Karpas-422 (cell line): Measurements from ENCODE around the gene OR2T29. TPM values are rescaled to one million over a fixed set of nuclear protein-coding genes. Genes with fewer than 3 reads are reported as not detected.
"Not testable (repeated sequence)": the region's sequence is repeated elsewhere in the genome, so short reads cannot be mapped to it uniquely, and the experiment has no call there.

ENCODE experiments used
- DNase-seq: peaks from one replicate; pipeline ENCODE4 v3.0.0-alpha.2; 2015
- H2AFZ ChIP-seq: fragments of 200-600 bp; sonication (generic); 2 replicates; pipeline ENCODE4 v1.6.1; 2014; ENCODE audit warnings: antibody characterized with exemption, low read length, mixed read lengths
- H3K27ac ChIP-seq: fragments of 200-600 bp; sonication (generic); 2 replicates; pipeline ENCODE4 v1.5.1; 2014; ENCODE audit warnings: mild to moderate bottlenecking, low read length, moderate library complexity
- H3K27me3 ChIP-seq: fragments of 200-600 bp; sonication (generic); 2 replicates; pipeline ENCODE4 v1.6.1; 2014; ENCODE audit warnings: low read length, mixed read lengths
- H3K36me3 ChIP-seq: fragments of 200-600 bp; sonication (generic); 2 replicates; pipeline ENCODE4 v1.6.1; 2014; ENCODE audit warnings: low read length, mixed read lengths; ENCODE audit not compliant: insufficient read depth
- H3K4me1 ChIP-seq: fragments of 200-600 bp; sonication (generic); 2 replicates; pipeline ENCODE4 v1.6.1; 2014; ENCODE audit warnings: mild to moderate bottlenecking, low read length, mixed read lengths
- H3K4me2 ChIP-seq: fragments of 200-600 bp; sonication (generic); 2 replicates; pipeline ENCODE4 v1.6.1; 2014; ENCODE audit warnings: low read length, low read depth, mild to moderate bottlenecking; ENCODE audit not compliant: poor library complexity, severe bottlenecking
- H3K4me3 ChIP-seq: fragments of 200-600 bp; sonication (generic); 2 replicates; pipeline ENCODE4 v1.5.1; 2014; ENCODE audit warnings: mild to moderate bottlenecking, antibody characterized with exemption, low read length, mixed read lengths
- H3K79me2 ChIP-seq: fragments of 200-600 bp; sonication (generic); 2 replicates; pipeline ENCODE4 v1.6.1; 2014; ENCODE audit warnings: mild to moderate bottlenecking, low read length, mixed read lengths
- H3K9ac ChIP-seq: fragments of 200-600 bp; sonication (generic); 2 replicates; pipeline ENCODE4 v1.6.0; 2014; ENCODE audit warnings: low read length
- H3K9me2 ChIP-seq: fragments of 200-600 bp; sonication (generic), shearing (Covaris generic); replicated peaks from 2 replicates; pipeline ENCODE4 v1.6.0; 2014; ENCODE audit warnings: mild to moderate bottlenecking, low read length, moderate library complexity; ENCODE audit not compliant: insufficient read depth
- H3K9me3 ChIP-seq: fragments of 300-700, 200-600 bp; sonication (generic); 2 replicates; pipeline ENCODE4 v1.6.1; 2014; ENCODE audit warnings: low read length, mixed read lengths
- H4K20me1 ChIP-seq: fragments of 200-600 bp; sonication (generic); 2 replicates; pipeline ENCODE4 v1.6.1; 2014; ENCODE audit warnings: mild to moderate bottlenecking, antibody characterized with exemption, low read length, low read depth; ENCODE audit not compliant: insufficient read depth
- total RNA-seq: library from RNA; depleted of rRNA; stranded (reverse); fragments of >200 nt; shearing (Covaris generic); gene quantifications from 2 replicates; pipeline ENCODE4 v1.2.3, GENCODE V29; 2014; ENCODE audit warnings: low replicate concordance; rRNA removed

OR2T29 gene, protein sequence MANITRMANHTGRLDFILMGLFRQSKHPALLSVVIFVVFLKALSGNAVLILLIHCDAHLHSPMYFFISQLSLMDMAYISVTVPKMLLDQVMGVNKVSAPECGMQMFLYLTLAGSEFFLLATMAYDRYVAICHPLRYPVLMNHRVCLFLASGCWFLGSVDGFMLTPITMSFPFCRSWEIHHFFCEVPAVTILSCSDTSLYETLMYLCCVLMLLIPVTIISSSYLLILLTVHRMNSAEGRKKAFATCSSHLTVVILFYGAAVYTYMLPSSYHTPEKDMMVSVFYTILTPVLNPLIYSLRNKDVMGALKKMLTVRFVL
- not detected in 2 replicates for total RNA-seq

DNA sequence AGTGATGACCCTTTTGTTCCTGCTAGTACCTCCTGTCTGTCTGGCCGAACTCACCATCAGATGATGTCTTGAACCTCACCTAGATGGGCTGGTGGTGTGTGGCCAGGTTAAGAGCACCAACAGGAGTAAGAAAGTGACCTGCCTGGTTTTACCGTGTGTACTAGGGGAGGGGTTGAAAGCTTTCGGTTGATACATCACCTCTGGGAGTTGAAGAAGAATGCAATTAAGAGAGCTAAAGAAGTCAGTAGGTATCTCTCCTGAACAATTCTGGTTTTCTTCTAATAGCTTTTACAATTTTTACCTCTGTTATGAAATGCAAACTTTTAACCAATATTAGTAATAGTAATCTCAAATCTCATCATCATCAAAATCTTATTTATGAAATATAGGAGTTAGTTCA is at the start of gene OR2T29:
Gene OR2T29, minus strand, starts transcription at position 101 of the 400 bp plus-strand sequence. CDS start 3,281 bp downstream, outside the sequence.
- H3K9me3 ChIP-seq, H3K4me3 ChIP-seq, H3K27me3 ChIP-seq, H3K27ac ChIP-seq, H3K9me2 ChIP-seq, H3K4me2 ChIP-seq, H3K9ac ChIP-seq, H3K79me2 ChIP-seq, H3K36me3 ChIP-seq, H4K20me1 ChIP-seq, DNase-seq, H3K4me1 ChIP-seq, H2AFZ ChIP-seq: not testable (repeated sequence)

DNA sequence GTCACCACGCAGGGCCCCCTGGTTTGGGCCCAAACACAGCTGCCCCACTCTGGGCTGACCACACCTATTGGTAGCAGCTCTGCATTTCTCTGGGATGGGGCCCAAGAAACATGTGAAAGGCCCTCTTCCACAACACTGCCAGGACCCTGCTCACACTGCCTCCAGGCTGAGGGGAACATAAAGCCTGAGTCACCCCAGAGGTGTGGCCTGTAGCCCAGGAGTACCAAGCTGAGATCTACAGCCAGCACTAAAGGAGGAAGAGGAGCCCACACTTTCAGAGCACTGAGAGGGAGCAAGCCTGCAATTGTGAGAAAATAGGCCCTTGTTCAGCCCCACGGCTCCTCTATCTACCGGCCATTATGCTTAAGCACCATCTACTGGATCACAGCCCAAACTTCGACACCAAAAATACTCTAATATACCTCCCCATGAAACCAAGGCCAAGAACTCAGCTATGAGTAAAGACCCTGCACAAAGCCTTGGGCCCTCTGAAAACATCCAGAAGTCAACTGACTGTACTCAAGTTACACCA is 49.4 kb upstream of the OR2T29 start:
- H3K27me3 ChIP-seq = no peaks in the 10 kb centered on the region
- no peak overlapping the region for H3K4me2 ChIP-seq
- H3K9me3 ChIP-seq = no peaks in the 10 kb centered on the region
- no peak overlapping the region for H3K27ac ChIP-seq
- H2AFZ ChIP-seq = no peak overlapping the region
- H3K9me2 ChIP-seq = no peaks in the 10 kb centered on the region
- no peaks in the 10 kb centered on the region for H4K20me1 ChIP-seq
- H3K79me2 ChIP-seq = no peaks in the 10 kb centered on the region
- no peak overlapping the region for H3K4me3 ChIP-seq
- peaks cover 2% of the 10 kb centered on the region; the same call in 1 of the 2 replicates for H3K4me1 ChIP-seq
- no peak for DNase-seq
- H3K36me3 ChIP-seq = no peaks in the 10 kb centered on the region
- H3K9ac ChIP-seq = no peak overlapping the region

DNA sequence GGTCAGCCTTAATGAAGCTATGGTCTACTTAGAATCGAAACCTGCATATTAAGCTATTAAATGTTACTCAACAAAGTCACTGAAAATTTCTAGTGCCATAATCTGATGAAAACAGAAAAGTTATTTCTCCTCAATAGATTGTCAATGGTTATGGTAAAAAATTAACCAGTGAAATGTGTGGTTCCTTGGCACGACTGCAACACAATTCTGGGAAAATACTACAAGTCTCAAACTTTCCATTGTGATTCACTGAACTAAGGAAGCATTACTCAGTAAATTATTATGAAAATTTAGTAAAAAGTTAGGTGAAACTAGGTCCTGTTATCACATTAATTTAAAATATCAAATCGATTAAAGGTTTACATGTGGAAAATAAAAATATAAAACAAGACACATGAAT is 47.7 kb upstream of the OR2T29 start:
- H2AFZ ChIP-seq = no peak overlapping the region
- H3K9me3 ChIP-seq = no peaks in the 10 kb centered on the region
- no peaks in the 10 kb centered on the region for H3K36me3 ChIP-seq
- H3K79me2 ChIP-seq = no peaks in the 10 kb centered on the region
- DNase-seq = no peak
- H3K9ac ChIP-seq = no peak overlapping the region
- H3K27me3 ChIP-seq = no peaks in the 10 kb centered on the region
- H3K4me2 ChIP-seq = no peak overlapping the region
- no peaks in the 10 kb centered on the region for H3K9me2 ChIP-seq
- no peaks in the 10 kb centered on the region for H4K20me1 ChIP-seq
- no peak overlapping the region for H3K4me3 ChIP-seq
- H3K27ac ChIP-seq = no peak overlapping the region
- H3K4me1 ChIP-seq = peaks cover 2% of the 10 kb centered on the region; the same call in 1 of the 2 replicates

DNA sequence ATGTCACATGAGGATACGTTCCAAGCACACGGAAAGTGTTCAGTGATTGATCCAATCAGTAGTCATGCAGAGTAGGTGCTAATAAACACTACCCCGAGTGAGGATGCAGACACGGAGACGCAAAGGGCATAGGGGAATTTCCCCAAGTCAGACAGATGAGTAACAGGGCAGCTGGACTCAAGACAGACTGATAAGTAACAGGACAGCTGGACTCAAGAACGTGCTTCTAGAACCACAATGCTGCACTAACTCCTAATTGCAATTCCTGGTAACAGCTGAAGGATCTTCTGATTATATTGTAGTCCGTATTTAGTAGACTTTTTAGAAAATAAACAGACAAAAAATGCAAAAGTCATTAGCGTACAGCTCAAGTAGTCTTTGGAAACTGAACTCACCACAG is 36.8 kb upstream of the OR2T29 start:
- H3K79me2 ChIP-seq = no peaks in the 10 kb centered on the region
- H3K9me2 ChIP-seq = no peaks in the 10 kb centered on the region
- H2AFZ ChIP-seq = no peak overlapping the region
- H3K36me3 ChIP-seq = no peaks in the 10 kb centered on the region
- no peak overlapping the region for H3K4me2 ChIP-seq
- no peak overlapping the region for H3K9ac ChIP-seq
- no peaks in the 10 kb centered on the region for H3K27me3 ChIP-seq
- no peaks in the 10 kb centered on the region for H4K20me1 ChIP-seq
- H3K9me3 ChIP-seq = no peaks in the 10 kb centered on the region
- H3K4me1 ChIP-seq = no peaks in the 10 kb centered on the region
- H3K4me3 ChIP-seq = no peak overlapping the region
- no peak overlapping the region for H3K27ac ChIP-seq
- DNase-seq = no peak

DNA sequence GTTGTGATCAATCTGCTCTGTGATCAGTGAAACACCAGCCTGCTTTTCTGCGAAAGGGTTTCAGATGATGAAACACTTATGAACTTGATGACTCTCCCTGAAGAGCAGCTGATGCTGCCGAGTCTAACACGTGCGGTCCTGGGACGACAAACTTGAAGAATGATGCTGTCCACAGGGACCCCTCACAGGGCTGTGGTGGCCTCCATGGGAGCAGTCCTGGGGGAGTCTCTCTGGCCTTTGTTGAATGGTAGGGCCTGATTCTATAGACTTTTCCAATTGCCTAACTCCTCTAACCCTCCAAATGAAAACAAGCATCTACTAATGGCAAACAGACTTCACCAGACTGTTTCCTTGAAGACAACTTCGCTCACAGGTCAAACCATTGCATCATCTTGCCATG is 35.0 kb upstream of the OR2T29 start, which contains the start of gene OR2T10:
Gene OR2T10, minus strand, starts transcription at position 112 of the 400 bp plus-strand sequence. CDS start 3,932 bp downstream, outside the sequence.
- Histone ChIP-seq H4K20me1 (no peaks in the 10 kb centered on the region), H3K4me1 (no peaks in the 10 kb centered on the region), H3K27ac (no peak within 1 kb of the TSS), H2AFZ (no peak within 1 kb of the TSS), H3K36me3 (no peaks in the 10 kb centered on the region), H3K79me2 (no peaks in the 10 kb centered on the region), H3K9me3 (no peaks in the 10 kb centered on the region), H3K4me2 (no peak within 1 kb of the TSS), H3K4me3 (no peak within 1 kb of the TSS), H3K9me2 (no peaks in the 10 kb centered on the region), H3K9ac (no peak within 1 kb of the TSS), H3K27me3 (no peaks in the 10 kb centered on the region)
- no peak for DNase-seq

DNA sequence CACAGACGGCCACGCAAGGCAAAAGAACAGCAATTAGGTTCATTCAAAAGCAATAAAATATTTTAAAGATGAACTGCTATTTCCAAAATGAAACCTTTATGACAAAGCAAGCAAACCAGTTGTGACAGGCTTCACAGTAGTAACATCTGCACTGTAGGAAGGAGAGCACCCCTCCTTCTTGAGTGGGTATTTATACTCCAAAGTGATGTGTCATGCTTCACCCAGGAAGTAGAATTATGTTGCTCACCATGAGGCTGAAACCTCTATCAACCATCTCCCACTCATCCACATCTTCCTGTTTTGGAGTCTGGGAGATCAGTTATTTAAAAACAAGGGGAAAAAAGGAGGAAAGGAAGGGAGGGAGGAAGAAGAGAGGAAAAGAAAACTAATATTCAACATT is 34.0 kb upstream of the OR2T29 start:
- H3K4me3 ChIP-seq = no peak overlapping the region
- H4K20me1 ChIP-seq = no peaks in the 10 kb centered on the region
- H3K9ac ChIP-seq = no peak overlapping the region
- H3K9me3 ChIP-seq = no peaks in the 10 kb centered on the region
- no peaks in the 10 kb centered on the region for H3K79me2 ChIP-seq
- no peaks in the 10 kb centered on the region for H3K36me3 ChIP-seq
- no peak for DNase-seq
- no peaks in the 10 kb centered on the region for H3K4me1 ChIP-seq
- H2AFZ ChIP-seq = no peak overlapping the region
- H3K27ac ChIP-seq = no peak overlapping the region
- H3K27me3 ChIP-seq = no peaks in the 10 kb centered on the region
- H3K9me2 ChIP-seq = no peaks in the 10 kb centered on the region
- no peak overlapping the region for H3K4me2 ChIP-seq

DNA sequence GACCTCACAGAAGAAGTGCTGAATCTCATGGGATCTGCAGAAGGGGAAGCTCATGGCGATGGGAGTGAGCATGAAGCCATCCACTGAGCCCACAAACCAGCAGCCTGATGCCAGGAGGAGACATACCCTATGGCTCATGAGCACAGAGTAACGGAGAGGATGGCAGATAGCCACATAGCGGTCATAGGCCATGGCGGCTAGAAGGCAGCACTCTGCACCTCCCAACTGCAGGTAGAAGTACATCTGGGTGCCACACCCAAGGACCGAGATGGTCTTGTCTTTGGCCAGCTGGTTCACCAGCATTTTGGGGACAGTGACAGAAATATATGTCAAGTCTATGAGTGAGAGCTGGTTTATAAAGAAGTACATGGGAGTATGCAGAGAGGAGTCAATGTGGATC is 30.7 kb upstream of the OR2T29 start:
- Histone ChIP-seq H3K9me3 (no peaks in the 10 kb centered on the region), H3K79me2 (no peaks in the 10 kb centered on the region), H3K4me1 (no peaks in the 10 kb centered on the region), H2AFZ (no peak overlapping the region), H3K4me2 (no peak overlapping the region), H3K4me3 (no peak overlapping the region), H3K27me3 (no peaks in the 10 kb centered on the region), H3K27ac (no peak overlapping the region), H3K9me2 (no peaks in the 10 kb centered on the region), H3K9ac (no peak overlapping the region), H4K20me1 (no peaks in the 10 kb centered on the region), H3K36me3 (no peaks in the 10 kb centered on the region)
- DNase-seq = no peak

DNA sequence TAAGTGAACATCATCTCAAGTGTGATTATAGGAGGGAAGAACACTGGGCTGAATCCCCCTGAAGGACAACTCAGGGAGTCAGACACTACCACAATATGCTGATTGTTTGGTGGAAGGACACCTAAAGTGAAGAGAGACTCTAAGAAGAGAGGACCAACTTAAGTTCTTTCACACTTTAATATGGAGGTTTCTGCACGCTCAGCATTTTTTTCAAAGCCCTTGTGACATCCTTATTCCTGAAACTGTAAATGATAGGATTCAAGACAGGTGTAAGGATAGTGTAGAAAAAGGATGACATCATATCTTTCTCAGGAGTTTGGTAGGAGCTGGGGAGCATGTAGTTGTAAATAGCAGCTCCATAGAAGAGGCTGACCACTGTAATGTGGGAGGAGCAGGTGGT is 30.1 kb upstream of the OR2T29 start:
- no peak for DNase-seq
- Histone ChIP-seq H4K20me1 (no peaks in the 10 kb centered on the region), H3K4me2 (no peak overlapping the region), H3K36me3 (no peaks in the 10 kb centered on the region), H3K9ac (no peak overlapping the region), H3K9me2 (no peaks in the 10 kb centered on the region), H3K9me3 (no peaks in the 10 kb centered on the region), H3K27ac (no peak overlapping the region), H2AFZ (no peak overlapping the region), H3K79me2 (no peaks in the 10 kb centered on the region), H3K27me3 (no peaks in the 10 kb centered on the region), H3K4me3 (no peak overlapping the region), H3K4me1 (no peaks in the 10 kb centered on the region)
